CD8-positive, alpha-beta memory T cell (primary cell): ENCODE results near the gene CLCN2. TPM values are rescaled to one million over a fixed set of nuclear protein-coding genes. Genes with fewer than 3 reads are reported as not detected.
A peak's percentile ranks its signal among the peaks of the same experiment; 100 is the strongest.

Experiments used
- CTCF ChIA-PET: fragments of 350-600 bp; sonication (Branson Sonifier 250); formaldehyde crosslinking; loops from one replicate; lab custom pipeline; 2021; ENCODE audit warnings: antibody characterized with exemption; lab: Charles Lee
- POLR2A ChIA-PET: fragments of 350-600 bp; sonication (Branson Sonifier 250); formaldehyde crosslinking; loops from one replicate; lab custom pipeline; 2021; ENCODE audit warnings: antibody characterized with exemption; lab: Charles Lee
- DNase-seq, 5 donors: peaks; one replicate each; pipeline versions ENCODE4 v3.0.0 to v3.0.0-alpha.2; 2020 to 2022; ENCODE audit warnings: mixed read lengths in 1 of 5
- H3K27ac ChIP-seq: one replicate; pipeline ENCODE4 v1.7.0; 2013; ENCODE audit warnings: low read depth, mild to moderate bottlenecking, low read length, moderate library complexity
- H3K27me3 ChIP-seq: 2 replicates; pipeline ENCODE4 v1.7.0; 2013; ENCODE audit warnings: low read length, mild to moderate bottlenecking; ENCODE audit not compliant: insufficient read depth, poor library complexity, severe bottlenecking
- H3K36me3 ChIP-seq: 2 replicates; pipeline ENCODE4 v1.7.0; 2013; ENCODE audit warnings: mild to moderate bottlenecking, low read length, moderate library complexity; ENCODE audit not compliant: insufficient read depth
- H3K4me1 ChIP-seq: 2 replicates; pipeline ENCODE4 v1.7.0; 2013; ENCODE audit warnings: mild to moderate bottlenecking, low read length, moderate library complexity; ENCODE audit not compliant: insufficient read depth
- H3K4me3 ChIP-seq: 2 replicates; pipeline ENCODE4 v1.7.0; 2013; ENCODE audit warnings: mild to moderate bottlenecking, low read length
- H3K9me3 ChIP-seq: 2 replicates; pipeline ENCODE4 v1.7.0; 2013; ENCODE audit warnings: mild to moderate bottlenecking, low read length
- H3K27ac Mint-ChIP-seq, 8 donors: one replicate each; pipeline ENCODE4 v1.8.0; 2020 to 2021; ENCODE audit warnings: mixed read lengths in 8 of 8, mild to moderate bottlenecking in 6 of 8, inconsistent platforms in 3 of 8, moderate library complexity in 3 of 8
- H3K27me3 Mint-ChIP-seq, 2 donors: one replicate each; pipeline ENCODE4 v1.8.0; 2020 to 2021; ENCODE audit warnings: mixed read lengths in 2 of 2, mild to moderate bottlenecking in 1 of 2, moderate library complexity in 1 of 2
- H3K36me3 Mint-ChIP-seq, 3 donors: one replicate each; pipeline ENCODE4 v1.8.0; 2020 to 2021; ENCODE audit warnings: mixed read lengths in 3 of 3, inconsistent platforms in 1 of 3, mild to moderate bottlenecking in 1 of 3
- H3K4me1 Mint-ChIP-seq, 3 donors: one replicate each; pipeline ENCODE4 v1.8.0; 2020 to 2021; ENCODE audit warnings: mixed read lengths in 3 of 3, inconsistent platforms in 1 of 3, mild to moderate bottlenecking in 1 of 3
- H3K4me3 Mint-ChIP-seq, 7 donors: one replicate each; pipeline ENCODE4 v1.8.0; 2020 to 2021; ENCODE audit warnings: mixed read lengths in 7 of 7, mild to moderate bottlenecking in 6 of 7, moderate library complexity in 4 of 7, inconsistent platforms in 2 of 7
- H3K9me3 Mint-ChIP-seq, 5 donors: one replicate each; pipeline ENCODE4 v1.8.0; 2020 to 2022; ENCODE audit warnings: mixed read lengths in 5 of 5, mild to moderate bottlenecking in 3 of 5, moderate library complexity in 2 of 5, inconsistent platforms in 1 of 5
- polyA plus RNA-seq: library from polyadenylated mRNA; unstranded; fragments of 300-500 nt; fragmentation: Illumina TruSeq; gene quantifications from one replicate; pipeline ENCODE4 v1.2.3, GENCODE V29; 2021
- total RNA-seq, 2 experiments: library from RNA; stranded (reverse); gene quantifications; one replicate each; pipeline ENCODE4 v1.2.3, GENCODE V29; 2021

CLCN2 gene
- total and polyA plus RNA-seq, 3 experiments from 2014 or later = 0.54 to 7.3 (median 6.3) TPM

DNA sequence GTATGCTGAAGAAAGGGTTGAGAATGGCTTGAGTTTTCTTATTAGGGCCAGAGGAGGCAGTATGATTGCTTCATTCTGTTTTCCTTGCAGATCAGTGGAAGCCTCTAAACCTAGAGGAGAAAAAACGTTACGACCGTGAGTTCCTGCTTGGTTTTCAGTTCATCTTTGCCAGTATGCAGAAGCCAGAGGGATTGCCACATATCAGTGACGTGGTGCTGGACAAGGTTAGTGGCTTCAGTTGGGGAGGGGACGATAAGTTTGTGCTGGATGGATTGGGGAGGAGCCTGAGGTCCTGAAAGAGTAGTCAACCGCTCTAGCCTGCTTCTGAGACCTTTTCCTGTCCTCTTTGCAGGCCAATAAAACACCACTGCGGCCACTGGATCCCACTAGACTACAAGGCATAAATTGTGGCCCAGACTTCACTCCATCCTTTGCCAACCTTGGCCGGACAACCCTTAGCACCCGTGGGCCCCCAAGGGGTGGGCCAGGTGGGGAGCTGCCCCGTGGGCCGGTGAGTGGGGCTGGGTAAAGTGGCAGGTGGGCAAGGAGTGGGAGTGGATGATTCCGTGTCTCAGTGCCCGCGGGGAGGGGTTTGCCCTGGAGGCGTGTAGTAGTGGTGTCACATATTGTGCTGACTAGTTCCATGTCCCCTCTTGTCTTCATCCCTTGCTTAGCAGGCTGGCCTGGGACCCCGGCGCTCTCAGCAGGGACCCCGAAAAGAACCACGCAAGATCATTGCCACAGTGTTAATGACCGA, 38.5 kb downstream of the CLCN2 start:
- H3K36me3 ChIP-seq = peaks cover 76% of the 10 kb centered on the region
- ChIA-PET POLR2A (no interaction called here), CTCF (no interaction called here)
- Mint-ChIP-seq H3K4me1 (peaks cover 9 to 14% (median 9%) of the 10 kb centered on the region in 3 donors), H3K4me3 (no peak overlapping the region), H3K36me3 (peaks cover 0 to 91% (median 20%) of the 10 kb centered on the region in 3 donors), H3K27me3 (no peaks in the 10 kb centered on the region), H3K27ac (no peak overlapping the region), H3K9me3 (no peaks in the 10 kb centered on the region)
- no peaks in the 10 kb centered on the region for H3K4me1 ChIP-seq
- H3K27me3 ChIP-seq = no peaks in the 10 kb centered on the region
- H3K27ac ChIP-seq = no peak overlapping the region
- no peak for DNase-seq
- no peak overlapping the region for H3K4me3 ChIP-seq
- no peaks in the 10 kb centered on the region for H3K9me3 ChIP-seq

GRCh38 chr3:184321666-184322065, 39.7 kb downstream of the CLCN2 start:
- H3K27me3 Mint-ChIP-seq = no peaks in the 10 kb centered on the region
- no peak overlapping the region for H3K27ac ChIP-seq
- no peak overlapping the region for H3K4me3 ChIP-seq
- no peak for DNase-seq
- no peak overlapping the region for H3K4me3 Mint-ChIP-seq
- ChIA-PET POLR2A (no interaction called here), CTCF (no interaction called here)
- H3K27ac Mint-ChIP-seq = peak overlapping the region in 2 of 8 donors; percentile 56 to 68
- H3K4me1 Mint-ChIP-seq = peaks cover 21 to 26% (median 22%) of the 10 kb centered on the region in 3 donors
- no peaks in the 10 kb centered on the region for H3K27me3 ChIP-seq
- peaks cover 11% of the 10 kb centered on the region for H3K4me1 ChIP-seq
- peaks cover 0 to 91% (median 20%) of the 10 kb centered on the region in 3 donors for H3K36me3 Mint-ChIP-seq
- no peaks in the 10 kb centered on the region for H3K9me3 Mint-ChIP-seq
- H3K9me3 ChIP-seq = no peaks in the 10 kb centered on the region
- peaks cover 67% of the 10 kb centered on the region for H3K36me3 ChIP-seq

- no peak overlapping the region for H3K4me3 ChIP-seq
- no peak overlapping the region for H3K27ac ChIP-seq
- Mint-ChIP-seq H3K27me3 (no peaks in the 10 kb centered on the region), H3K4me1 (peaks cover 29 to 39% (median 31%) of the 10 kb centered on the region in 3 donors), H3K27ac (peak overlapping the region in 2 of 8 donors; percentile 12 to 68), H3K9me3 (no peaks in the 10 kb centered on the region), H3K4me3 (no peak overlapping the region), H3K36me3 (peaks cover 0 to 80% (median 20%) of the 10 kb centered on the region in 3 donors)
- peaks cover 56% of the 10 kb centered on the region for H3K36me3 ChIP-seq
- no peaks in the 10 kb centered on the region for H3K27me3 ChIP-seq
- POLR2A ChIA-PET = no interaction called here
- DNase-seq = no peak
- H3K4me1 ChIP-seq = peaks cover 22% of the 10 kb centered on the region
- H3K9me3 ChIP-seq = no peaks in the 10 kb centered on the region
- CTCF ChIA-PET = no interaction called here
These were observed 41.3 kb downstream of the CLCN2 start for GRCh38 chr3:184320104-184320445.

DNA sequence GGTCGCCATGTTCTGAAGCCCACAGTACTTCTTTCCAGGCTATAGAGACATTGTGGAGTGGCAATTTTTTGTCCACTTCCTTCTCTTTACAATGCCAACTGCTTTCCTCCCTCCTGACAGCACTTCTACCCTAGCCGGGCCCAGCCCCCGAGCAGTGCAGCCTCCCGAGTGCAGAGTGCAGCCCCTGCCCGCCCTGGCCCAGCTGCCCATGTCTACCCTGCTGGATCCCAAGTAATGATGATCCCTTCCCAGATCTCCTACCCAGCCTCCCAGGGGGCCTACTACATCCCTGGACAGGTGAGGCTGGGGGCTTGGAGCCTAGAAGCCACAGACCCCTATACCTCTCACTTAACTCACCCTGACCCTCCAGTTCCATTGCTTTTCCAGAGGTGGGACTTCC, 44.2 kb downstream of the CLCN2 start:
- Mint-ChIP-seq H3K9me3 (no peaks in the 10 kb centered on the region), H3K4me1 (peaks cover 30 to 43% (median 36%) of the 10 kb centered on the region in 3 donors), H3K4me3 (peak overlapping the region in 6 of 7 donors; percentile 26 to 91 (median 84)), H3K27ac (peak overlapping the region; percentile 88 to 97 (median 95)), H3K27me3 (no peaks in the 10 kb centered on the region), H3K36me3 (peaks cover 0 to 52% (median 10%) of the 10 kb centered on the region in 3 donors)
- H3K4me1 ChIP-seq = peaks cover 22% of the 10 kb centered on the region
- H3K27ac ChIP-seq = peak overlapping the region; percentile 82
- POLR2A ChIA-PET = interaction anchor here (0.6 kb wide), 1 partner anchor 1283 kb away, joined by 3 read pairs; no protein-coding TSS in a partner anchor
- no peaks in the 10 kb centered on the region for H3K27me3 ChIP-seq
- CTCF ChIA-PET = no interaction called here
- no peak overlapping the region for H3K4me3 ChIP-seq
- peaks cover 27% of the 10 kb centered on the region for H3K36me3 ChIP-seq
- DNase-seq = no peak
- H3K9me3 ChIP-seq = no peaks in the 10 kb centered on the region

DNA sequence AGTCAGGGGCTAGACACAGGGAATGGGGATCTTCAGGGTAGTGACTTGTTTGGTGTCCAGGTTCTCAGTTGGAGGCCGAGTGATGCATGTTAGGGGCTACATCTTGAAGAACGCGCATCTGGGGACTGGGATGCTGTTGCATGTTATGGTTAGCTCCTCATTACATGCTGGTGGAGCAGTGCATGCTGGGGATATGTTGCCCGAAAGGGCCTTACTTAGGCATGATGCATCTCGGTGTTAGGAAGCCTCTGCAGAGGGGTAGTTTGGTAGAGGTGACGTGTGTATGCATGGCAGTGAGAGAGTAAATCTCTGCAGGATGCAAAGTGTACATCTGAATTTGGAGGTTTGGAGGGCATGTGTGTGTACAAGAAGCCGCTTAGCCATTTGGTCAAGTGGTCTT, 44.6 kb downstream of the CLCN2 start:
- H3K27ac Mint-ChIP-seq = peak overlapping the region; percentile 88 to 97 (median 95)
- H3K4me3 Mint-ChIP-seq = peak overlapping the region; percentile 69 to 91 (median 84)
- H3K4me1 Mint-ChIP-seq = peaks cover 30 to 43% (median 36%) of the 10 kb centered on the region in 3 donors
- Histone ChIP-seq H3K36me3 (peaks cover 23% of the 10 kb centered on the region), H3K9me3 (no peaks in the 10 kb centered on the region), H3K27me3 (no peaks in the 10 kb centered on the region), H3K4me1 (peaks cover 22% of the 10 kb centered on the region), H3K4me3 (no peak overlapping the region), H3K27ac (peak overlapping the region; percentile 82)
- no peak for DNase-seq
- POLR2A ChIA-PET = interaction anchor here (0.6 kb wide), 1 partner anchor 1282 kb away, joined by 3 read pairs; no protein-coding TSS in a partner anchor
- CTCF ChIA-PET = interaction anchor here (0.7 kb wide), 1 partner anchor 1626 kb away, joined by 3 read pairs; no protein-coding TSS in a partner anchor
- no peaks in the 10 kb centered on the region for H3K27me3 Mint-ChIP-seq
- peaks cover 0 to 48% (median 10%) of the 10 kb centered on the region in 3 donors for H3K36me3 Mint-ChIP-seq
- H3K9me3 Mint-ChIP-seq = no peaks in the 10 kb centered on the region

DNA sequence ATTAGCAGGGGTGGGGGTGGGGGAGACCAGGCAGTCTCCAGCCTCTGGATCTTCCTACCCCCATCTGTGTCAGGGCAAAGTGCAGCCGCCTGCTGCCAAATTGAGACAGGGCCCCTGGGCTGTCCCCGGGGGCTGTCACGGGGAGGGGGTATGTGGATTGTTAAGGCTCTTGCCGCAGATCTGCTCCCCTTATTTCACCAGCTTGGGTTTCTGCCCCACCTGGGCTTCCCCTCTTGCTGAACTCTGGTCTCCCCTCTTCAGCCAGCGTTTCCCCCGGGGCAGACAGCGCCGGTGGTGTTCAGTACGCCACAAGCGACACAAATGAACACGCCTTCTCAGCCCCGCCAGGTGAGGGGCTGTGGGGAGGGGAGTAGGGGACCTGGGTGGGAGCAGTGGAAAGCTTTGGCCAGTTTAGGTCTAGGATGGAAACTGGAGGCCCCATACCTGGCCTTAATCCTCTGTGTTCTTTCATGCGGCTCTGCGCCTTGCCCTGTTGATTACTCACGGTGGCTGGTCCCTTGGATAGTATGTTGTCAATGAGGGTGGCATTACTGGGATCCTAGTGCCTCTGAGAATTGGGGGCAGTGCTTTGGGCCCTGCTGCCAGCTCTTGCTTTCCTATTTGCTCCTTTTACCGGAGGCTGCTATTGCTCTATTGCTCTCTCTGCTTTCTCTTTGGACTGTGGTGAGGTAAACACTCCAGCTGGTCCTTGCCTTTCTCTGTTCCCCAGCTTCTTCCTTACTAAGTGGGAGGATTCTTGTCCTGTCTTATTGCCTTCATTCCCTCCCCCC, 45.3 kb downstream of the CLCN2 start:
- POLR2A ChIA-PET = no interaction called here

DNA sequence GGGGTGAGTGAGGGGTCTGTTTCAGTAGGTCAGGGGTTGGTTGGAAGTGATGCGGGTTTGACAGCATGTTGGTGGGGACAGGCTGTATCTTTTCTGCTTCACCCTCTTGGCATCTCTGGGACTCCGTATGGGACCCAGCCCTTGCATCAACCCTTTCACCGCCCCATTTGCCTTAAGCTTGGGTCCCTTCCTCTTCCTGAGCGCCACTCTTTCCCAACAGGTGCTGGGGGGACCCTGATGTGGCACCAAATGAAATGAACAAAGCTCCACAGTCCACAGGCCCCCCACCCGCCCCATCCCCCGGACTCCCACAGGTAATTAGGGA, 45.9 kb downstream of the CLCN2 start:
- no peaks in the 10 kb centered on the region for H3K27me3 Mint-ChIP-seq

More for the DNA sequence above, 45.3 kb downstream of the CLCN2 start:
- Histone ChIP-seq H3K27me3 (no peaks in the 10 kb centered on the region), H3K4me1 (peaks cover 22% of the 10 kb centered on the region), H3K36me3 (peaks cover 16% of the 10 kb centered on the region), H3K9me3 (no peaks in the 10 kb centered on the region), H3K4me3 (peak overlapping the region; percentile 39), H3K27ac (peak overlapping the region; percentile 82)
- peak overlapping the region; percentile 69 to 91 (median 84) for H3K4me3 Mint-ChIP-seq
- H3K9me3 Mint-ChIP-seq = no peaks in the 10 kb centered on the region
- CTCF ChIA-PET = interaction anchor here (0.7 kb wide), 2 partner anchors 432 to 1627 kb away, joined by 3 read pairs; no protein-coding TSS in a partner anchor
- H3K4me1 Mint-ChIP-seq = peaks cover 30 to 43% (median 36%) of the 10 kb centered on the region in 3 donors
- peak in 1 of 5 donors; percentile 24 for DNase-seq
- peaks cover 0 to 41% (median 7%) of the 10 kb centered on the region in 3 donors for H3K36me3 Mint-ChIP-seq
- H3K27ac Mint-ChIP-seq = peak overlapping the region; percentile 88 to 99 (median 96)
- H3K27me3 Mint-ChIP-seq = no peaks in the 10 kb centered on the region

More for the DNA sequence above, 45.9 kb downstream of the CLCN2 start:
- Mint-ChIP-seq H3K27ac (peak overlapping the region; percentile 88 to 99 (median 96)), H3K4me1 (peaks cover 30 to 43% (median 36%) of the 10 kb centered on the region in 3 donors), H3K9me3 (no peaks in the 10 kb centered on the region), H3K36me3 (peaks cover 0 to 35% (median 2%) of the 10 kb centered on the region in 3 donors), H3K4me3 (peak overlapping the region; percentile 69 to 91 (median 84))
- peaks cover 22% of the 10 kb centered on the region for H3K4me1 ChIP-seq
- no peak for DNase-seq
- POLR2A ChIA-PET = no interaction called here
- peaks cover 10% of the 10 kb centered on the region for H3K36me3 ChIP-seq
- CTCF ChIA-PET = interaction anchor here (0.7 kb wide), 1 partner anchor 431 kb away, joined by 3 read pairs; no protein-coding TSS in a partner anchor
- H3K4me3 ChIP-seq = peak overlapping the region; percentile 78
- H3K27ac ChIP-seq = peak overlapping the region; percentile 82
- H3K9me3 ChIP-seq = no peaks in the 10 kb centered on the region
- H3K27me3 ChIP-seq = no peaks in the 10 kb centered on the region
